Transverse colon (tissue), 4 donors: Measurements from ENCODE around the gene NACAD. TPM values are rescaled to one million over a fixed set of nuclear protein-coding genes. Genes with fewer than 3 reads are reported as not detected.

Experiments used
- DNase-seq: peaks from one replicate; pipeline ENCODE4 v3.0.0-alpha.2; 2019
- H3K27ac ChIP-seq, 4 donors: fragments of 200-600 bp; sonication (generic); 2 replicates each; pipeline ENCODE4 v1.5.1; 2016 to 2018; ENCODE audit warnings: inconsistent platforms in 4 of 4
- H3K27me3 ChIP-seq: fragments of 200-600 bp; sonication (generic); 2 replicates; pipeline ENCODE4 v1.5.1; 2017; ENCODE audit warnings: inconsistent platforms
- H3K36me3 ChIP-seq, 4 donors: fragments of 200-600 bp; sonication (generic); 2 replicates each; pipeline ENCODE4 v1.5.1; 2017 to 2019; ENCODE audit warnings: inconsistent platforms in 4 of 4
- H3K4me1 ChIP-seq, 4 donors: fragments of 200-600 bp; sonication (generic); 2 replicates each; pipeline ENCODE4 v1.5.1; 2017 to 2020; ENCODE audit warnings: inconsistent platforms in 4 of 4
- H3K4me3 ChIP-seq, 4 donors: fragments of 200-600 bp; sonication (generic); 1 replicate in 1 of 4; 2 replicates in 3 of 4; pipeline versions ENCODE4 v1.5.1 to v1.6.1; 2017 to 2019; ENCODE audit warnings: inconsistent platforms in 4 of 4
- H3K9me3 ChIP-seq, 2 donors: fragments of 200-600 bp; sonication (generic); 2 replicates each; pipeline ENCODE4 v1.5.1; 2017 to 2019; ENCODE audit warnings: inconsistent platforms in 2 of 2
- EP300 ChIP-seq: sonication (generic); formaldehyde crosslinking; IDR thresholded peaks from one replicate; pipeline ENCODE4 v1.6.1; 2017; ENCODE audit warnings: antibody characterized with exemption, low read depth
- POLR2A ChIP-seq: fragments of 450-650 bp; IDR thresholded peaks from one replicate; pipeline ENCODE4 v1.6.1; 2016; ENCODE audit warnings: antibody characterized with exemption, mild to moderate bottlenecking, moderate library complexity
- POLR2AphosphoS5 ChIP-seq, 3 donors: sonication (generic); formaldehyde crosslinking; IDR thresholded peaks; one replicate each; pipeline ENCODE4 v1.6.1; 2016; ENCODE audit warnings: antibody characterized with exemption in 3 of 3
- WGBS, 2 donors: methylation state at CpG; one replicate each; pipeline ENCODE4 v1.1.5; 2018; ENCODE audit warnings: low coverage in 1 of 2; 5-methylcytosine and 5-hydroxymethylcytosine counted together
- in situ Hi-C, 4 donors: fragments of 200-750 bp; cut with MboI; loops; one replicate each; pipeline versions ENCODE4 v1.15.0 to v1.15.1; 2017; ENCODE audit warnings: low sequenced_read_pairs in 3 of 4, low pct_ligation_motif_present in 1 of 4, low pct_unique_long_range_greater_than_20kb in 1 of 4
- intact Hi-C: fragments of 100-400 bp; cut with DNase I; formaldehyde crosslinking; loops from one replicate; pipeline ENCODE4 v1.15.1; 2023; ENCODE audit warnings: low total_unique reads
- total RNA-seq, 4 donors: library from RNA; depleted of rRNA; stranded (reverse); fragments of >200 nt; gene quantifications; one replicate each; pipeline ENCODE4 v1.1.0, GENCODE V29; 2016
- TF ChIP-seq, protein P1 (sequence below), 5 experiments: fragments of 200-600 bp in 3 of 5; fragments of 450-650 bp in 2 of 5; sonication (generic) in 3 of 5; IDR thresholded peaks; 1 replicate in 2 of 5; 2 replicates in 3 of 5; pipeline ENCODE4 v1.5.1; 2016 to 2017; ENCODE audit warnings: antibody characterized with exemption in 5 of 5, inconsistent platforms in 3 of 5, mild to moderate bottlenecking in 2 of 5, moderate library complexity in 1 of 5

Gene NACAD
- total RNA-seq, 4 donors from 2014 or later, result 1.1 to 5.2 (median 2.0) TPM

DNA sequence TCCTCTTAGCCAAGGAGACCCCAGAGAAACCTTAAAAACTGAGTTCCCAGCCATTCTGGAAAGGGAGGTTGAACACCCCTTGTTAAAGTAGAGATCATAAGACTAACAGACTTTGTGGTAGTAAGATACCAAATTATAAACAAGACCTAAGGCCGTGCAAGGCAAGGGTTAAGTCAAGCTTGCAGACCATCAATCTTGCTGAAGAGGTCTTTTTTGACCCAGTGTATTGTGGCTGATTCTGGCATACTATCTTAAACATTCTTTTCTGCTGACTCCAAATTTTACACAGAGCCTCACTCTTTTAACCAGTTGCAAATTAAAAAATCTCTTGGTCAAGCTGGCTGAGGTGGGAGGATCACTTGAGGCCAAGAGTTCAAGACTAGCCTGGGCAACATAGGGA, 23.9 kb upstream of the NACAD start:
- no peak for DNase-seq
- in situ Hi-C loops, result loop anchor here in 3 of 4 donors (25.0 kb wide), 1 partner anchor 525 kb away; the partner anchor contains the start of gene TMED4 (in 3 of the 3)
- peaks cover 9 to 37% (median 30%) of the 10 kb centered on the region in 4 donors for H3K4me1 ChIP-seq
- H3K9me3 ChIP-seq, result no peaks in the 10 kb centered on the region
- 50 to 76% methylated on average over 1 of the region's 1 CpG for WGBS, 2 donors
- intact Hi-C loops, result no loop called here
- no peak for TF ChIP-seq POLR2A
- TF ChIP-seq, protein P1, sequence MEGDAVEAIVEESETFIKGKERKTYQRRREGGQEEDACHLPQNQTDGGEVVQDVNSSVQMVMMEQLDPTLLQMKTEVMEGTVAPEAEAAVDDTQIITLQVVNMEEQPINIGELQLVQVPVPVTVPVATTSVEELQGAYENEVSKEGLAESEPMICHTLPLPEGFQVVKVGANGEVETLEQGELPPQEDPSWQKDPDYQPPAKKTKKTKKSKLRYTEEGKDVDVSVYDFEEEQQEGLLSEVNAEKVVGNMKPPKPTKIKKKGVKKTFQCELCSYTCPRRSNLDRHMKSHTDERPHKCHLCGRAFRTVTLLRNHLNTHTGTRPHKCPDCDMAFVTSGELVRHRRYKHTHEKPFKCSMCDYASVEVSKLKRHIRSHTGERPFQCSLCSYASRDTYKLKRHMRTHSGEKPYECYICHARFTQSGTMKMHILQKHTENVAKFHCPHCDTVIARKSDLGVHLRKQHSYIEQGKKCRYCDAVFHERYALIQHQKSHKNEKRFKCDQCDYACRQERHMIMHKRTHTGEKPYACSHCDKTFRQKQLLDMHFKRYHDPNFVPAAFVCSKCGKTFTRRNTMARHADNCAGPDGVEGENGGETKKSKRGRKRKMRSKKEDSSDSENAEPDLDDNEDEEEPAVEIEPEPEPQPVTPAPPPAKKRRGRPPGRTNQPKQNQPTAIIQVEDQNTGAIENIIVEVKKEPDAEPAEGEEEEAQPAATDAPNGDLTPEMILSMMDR (IDR thresholded peaks at IDR 0.05), result no peak
- no peak for TF ChIP-seq POLR2AphosphoS5 (IDR thresholded peaks at IDR 0.05)
- TF ChIP-seq EP300, result no peak
- peak overlapping the region; percentile 93 to 96 (median 95) for H3K27ac ChIP-seq
- peak overlapping the region in 1 of 4 donors; percentile 81 for H3K4me3 ChIP-seq
- H3K27me3 ChIP-seq, result no peaks in the 10 kb centered on the region
- H3K36me3 ChIP-seq, result peaks cover 0 to 12% (median 5%) of the 10 kb centered on the region in 4 donors

DNA sequence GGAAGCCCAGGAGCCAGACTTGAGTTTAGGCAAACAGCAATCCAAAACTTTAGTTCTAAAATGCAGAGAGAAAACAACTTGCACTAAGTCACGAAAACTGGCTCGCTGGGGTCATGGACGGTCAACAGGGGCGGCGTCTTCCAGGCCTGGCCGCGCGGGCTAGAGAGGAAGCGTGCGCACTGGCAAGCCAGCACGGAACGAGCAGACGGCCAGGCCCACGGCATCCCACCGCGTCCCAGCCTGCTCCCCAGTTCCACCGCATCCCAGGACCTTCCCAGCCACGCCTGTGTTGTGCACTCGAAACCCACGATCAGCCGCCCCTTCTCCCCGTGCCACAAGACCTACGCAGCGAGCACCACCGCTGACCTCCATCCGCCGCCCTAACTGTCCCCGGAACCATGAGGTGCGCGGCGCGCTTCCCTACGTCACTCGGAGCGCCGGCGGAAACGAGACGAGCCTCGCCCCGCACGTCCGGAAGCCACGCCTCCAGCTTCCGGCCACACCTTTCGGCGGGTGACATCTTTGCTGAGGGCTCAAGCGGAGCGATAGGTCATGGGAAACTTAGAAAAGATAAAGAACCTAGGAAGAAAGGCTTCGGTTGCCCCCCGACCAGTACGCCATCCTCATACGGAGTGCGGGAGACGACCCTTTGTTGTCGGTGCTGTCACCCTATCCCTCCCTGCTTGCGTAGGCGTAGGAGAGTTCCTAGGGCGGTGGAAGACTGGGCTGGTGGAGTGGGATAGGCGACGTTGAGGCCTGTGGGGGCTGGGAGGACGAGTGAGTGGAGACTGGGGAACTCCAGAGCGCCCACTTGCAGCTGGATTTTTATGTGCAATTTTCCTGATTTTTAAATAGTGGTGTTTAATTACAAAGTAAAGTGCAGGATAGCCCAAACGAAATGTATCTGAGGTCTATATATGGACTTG, 22.8 kb upstream of the NACAD start, which contains the start of gene TBRG4:
TBRG4 (minus strand) TSS at position 400 of the 926 bp plus-strand sequence. CDS start 2,460 bp downstream, outside the sequence.
- 0 to 1% methylated on average over 16 to 56 of the region's 64 CpGs for WGBS, 2 donors
- intact Hi-C loops, result no loop called here
- Histone ChIP-seq H3K27ac (peak within 1 kb of the TSS; percentile 93 to 96 (median 95)), H3K27me3 (no peaks in the 10 kb centered on the region), H3K36me3 (peaks cover 0 to 22% (median 9%) of the 10 kb centered on the region in 4 donors), H3K4me3 (peak within 1 kb of the TSS; percentile 59 to 81 (median 74)), H3K4me1 (peaks cover 10 to 45% (median 36%) of the 10 kb centered on the region in 4 donors), H3K9me3 (no peaks in the 10 kb centered on the region)
- TF ChIP-seq, protein P1 (IDR thresholded peaks at IDR 0.05), result peak in 4 of 5 experiments; percentile 17 to 21 (median 18)
- peak; percentile 96 to 99 (median 98) for TF ChIP-seq POLR2AphosphoS5 (IDR thresholded peaks at IDR 0.05)
- TF ChIP-seq POLR2A, result peak; percentile 98
- TF ChIP-seq EP300, result no peak
- peak; percentile 96 for DNase-seq
- in situ Hi-C loops, result loop anchor here in 3 of 4 donors (25.0 kb wide), 1 partner anchor 524 kb away; the partner anchor contains the start of gene TMED4 (in 3 of the 3)

DNA sequence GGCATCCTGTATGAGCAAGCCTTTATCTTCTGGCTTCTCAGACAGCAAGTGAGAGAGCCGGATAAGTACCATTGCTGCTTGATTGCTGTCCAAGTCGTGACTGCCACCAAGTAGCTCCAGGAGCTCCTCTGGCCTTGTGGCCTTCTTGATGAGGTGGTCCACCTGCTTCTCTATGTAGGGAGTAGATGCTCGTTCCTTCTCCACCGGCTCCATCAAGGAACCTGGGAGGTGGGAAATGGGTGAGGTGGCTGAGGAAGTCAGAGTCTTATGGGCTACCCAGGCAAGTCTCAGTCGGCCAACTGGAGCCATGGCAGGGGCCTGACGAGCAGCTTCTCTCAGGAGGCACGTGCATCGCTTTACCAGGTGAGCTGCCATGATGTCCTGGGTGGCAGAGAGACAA, 20.1 kb upstream of the NACAD start:
- 74% methylated on average over 8 of the region's 8 CpGs; no CpG with 5 or more reads in 1 of the 2 donors for WGBS, 2 donors
- Histone ChIP-seq H3K27ac (no peak overlapping the region), H3K4me3 (no peak overlapping the region), H3K27me3 (no peaks in the 10 kb centered on the region), H3K4me1 (peaks cover 10 to 45% (median 36%) of the 10 kb centered on the region in 4 donors), H3K9me3 (no peaks in the 10 kb centered on the region), H3K36me3 (peaks cover 0 to 45% (median 24%) of the 10 kb centered on the region in 4 donors)
- intact Hi-C loops (no loop called here), in situ Hi-C loops (loop anchor here in 3 of 4 donors (25.0 kb wide), 1 partner anchor 522 kb away; the partner anchor contains the start of gene TMED4 (in 3 of the 3))
- TF ChIP-seq POLR2A (no peak), EP300 (no peak), POLR2AphosphoS5 (IDR thresholded peaks at IDR 0.05) (no peak)
- TF ChIP-seq, protein P1 (IDR thresholded peaks at IDR 0.05), result no peak
- DNase-seq, result no peak

DNA sequence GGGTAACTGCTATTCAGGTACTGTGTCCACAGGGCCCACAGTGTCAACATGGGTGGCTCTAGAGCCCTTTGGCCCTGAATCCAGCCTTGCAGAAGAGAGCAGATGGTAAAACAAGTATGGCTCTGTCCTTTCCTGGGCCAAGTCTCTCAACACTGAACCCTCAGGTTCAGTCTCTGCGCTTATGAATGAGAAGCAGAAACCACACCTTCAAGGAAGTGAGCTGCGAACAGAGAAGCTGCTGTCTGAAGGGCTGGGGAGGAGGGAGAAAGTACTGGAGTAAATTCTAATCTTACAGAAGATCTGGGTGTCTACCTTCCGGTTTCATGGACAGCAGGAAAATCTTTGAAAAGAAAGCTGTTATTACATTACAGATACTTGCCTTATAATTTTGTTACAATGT, 18.6 kb upstream of the NACAD start:
- TF ChIP-seq POLR2AphosphoS5 (IDR thresholded peaks at IDR 0.05) (peak in 1 of 3 donors; percentile 10), POLR2A (no peak), EP300 (no peak)
- TF ChIP-seq, protein P1 (IDR thresholded peaks at IDR 0.05), result no peak
- Histone ChIP-seq H3K36me3 (peaks cover 0 to 58% (median 31%) of the 10 kb centered on the region in 4 donors), H3K4me1 (peaks cover 10 to 44% (median 34%) of the 10 kb centered on the region in 4 donors), H3K27ac (peak overlapping the region in 1 of 4 donors; percentile 25), H3K27me3 (no peaks in the 10 kb centered on the region), H3K9me3 (no peaks in the 10 kb centered on the region), H3K4me3 (no peak overlapping the region)
- in situ Hi-C loops, result loop anchor here in 3 of 4 donors (25.0 kb wide), 1 partner anchor 520 kb away; the partner anchor contains the start of gene TMED4 (in 3 of the 3)
- intact Hi-C loops, result no loop called here
- DNase-seq, result no peak
- WGBS, 2 donors, result 27 to 30% methylated on average over 3 of the region's 3 CpGs
